HG03103 (cell line): ENCODE data around the gene IKZF2.
"Not testable (repeated sequence)": the region's sequence is repeated elsewhere in the genome, so short reads cannot be mapped to it uniquely, and the experiment has no call there.

Source experiments
- ATAC-seq: cut with Tn5 transposase; IDR thresholded peaks from one replicate; pipeline ENCODE4 v1.9.1; 2021; ENCODE audit warnings: low read depth; ENCODE audit not compliant: unreplicated experiment

IKZF2 gene

GRCh38 chr2:213064099-213064498 lies 87.3 kb downstream of the IKZF2 start:
- ATAC-seq, result no peak

DNA sequence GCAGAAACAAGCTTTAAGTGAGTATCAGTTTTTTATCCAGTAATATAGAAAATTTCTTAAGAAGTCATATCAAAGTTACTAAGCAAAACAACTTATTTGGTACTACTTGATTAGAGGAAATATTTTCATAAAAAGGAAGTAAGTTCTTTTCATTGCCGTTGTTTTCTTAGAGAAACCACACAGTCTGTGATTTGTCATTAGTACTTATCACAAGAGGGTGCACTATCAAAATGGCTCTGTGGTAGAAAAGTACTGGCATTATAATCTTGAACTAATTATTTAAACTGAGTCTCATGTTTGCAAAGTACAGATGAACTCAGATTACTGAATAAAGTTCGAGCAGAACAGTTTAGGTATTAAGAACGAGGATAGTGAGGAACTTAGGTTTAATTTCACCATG lies 93.4 kb downstream of the IKZF2 start:
- no peak for ATAC-seq

- no peak for ATAC-seq
Observed at GRCh38 chr2:213046431-213046830, 105.0 kb downstream of the IKZF2 start.

DNA sequence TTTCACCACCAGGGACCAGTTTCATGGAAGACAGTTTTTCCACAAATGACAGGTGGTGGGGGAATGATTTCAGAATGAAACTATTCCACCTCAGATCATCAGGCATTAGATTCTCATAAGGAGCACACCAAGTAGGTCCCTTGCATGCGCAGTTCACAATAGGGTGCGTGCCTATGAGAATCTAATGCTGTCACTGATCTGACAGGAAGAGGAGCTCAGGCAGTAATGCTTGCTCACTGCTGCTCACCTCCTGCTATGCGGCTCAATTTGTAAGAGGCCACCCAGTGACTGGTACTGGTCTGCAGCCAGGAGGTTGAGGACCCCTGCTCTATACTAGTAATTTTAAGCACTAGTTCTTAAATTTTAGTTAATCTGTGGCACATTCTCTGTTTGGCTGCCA lies 107.8 kb downstream of the IKZF2 start:
- no peak for ATAC-seq

DNA sequence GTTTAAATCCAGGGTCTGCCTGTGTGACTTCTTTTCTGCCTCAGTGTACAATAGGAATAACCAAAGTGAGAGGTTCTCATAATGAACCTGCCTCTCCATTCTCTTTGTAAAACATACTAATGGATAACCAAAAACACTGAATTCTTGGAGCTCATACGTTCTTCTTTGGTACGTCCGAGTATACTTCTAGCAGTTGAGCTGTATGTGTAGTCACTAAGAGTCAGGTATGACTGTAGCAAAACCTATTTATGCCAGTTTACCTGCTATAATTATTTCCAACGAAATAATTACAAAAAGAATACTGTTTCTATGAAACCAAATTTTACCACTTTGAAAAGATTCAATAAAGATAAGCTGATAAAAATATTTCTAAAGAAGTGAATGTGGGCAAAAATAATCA lies 109.2 kb downstream of the IKZF2 start:
- no peak for ATAC-seq

GRCh38 chr2:213036836-213037235 lies 114.6 kb downstream of the IKZF2 start:
- no peak for ATAC-seq

DNA sequence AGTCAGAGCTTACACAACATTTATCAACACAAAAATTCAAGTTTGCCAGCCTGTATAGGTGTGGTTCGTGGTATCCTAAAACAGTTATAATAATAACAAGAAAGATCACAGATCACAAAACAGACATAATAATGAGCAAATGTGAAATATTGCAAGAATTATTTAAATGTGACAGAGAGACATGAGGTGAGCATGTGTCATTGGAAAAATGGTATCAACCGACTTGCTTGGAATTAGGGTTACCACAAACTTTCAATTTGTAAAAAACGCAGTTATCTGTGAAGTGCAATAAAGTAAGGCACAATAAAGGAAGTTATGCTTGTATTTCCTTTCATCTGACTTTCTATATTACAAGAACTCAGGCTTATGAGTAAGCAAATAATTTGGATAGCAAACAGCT lies 116.8 kb downstream of the IKZF2 start:
- ATAC-seq, result no peak

DNA sequence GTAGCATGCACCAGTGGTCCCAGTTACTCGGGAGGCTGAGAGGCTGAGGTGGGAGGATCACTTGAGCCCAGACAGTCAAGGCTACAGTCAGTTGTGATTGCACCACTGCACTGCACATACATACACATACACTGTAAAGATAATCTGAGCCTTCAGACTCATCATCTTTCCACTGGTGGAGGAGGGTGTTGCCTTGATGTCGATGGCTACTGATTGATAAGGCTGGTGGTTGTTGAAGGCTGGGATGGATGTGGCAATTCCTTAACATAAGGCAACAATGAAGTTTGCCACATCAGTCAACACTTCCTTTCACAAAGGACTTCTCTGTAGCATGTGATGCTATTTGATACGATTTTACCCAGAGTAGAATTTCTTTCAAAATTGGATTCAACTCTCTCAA lies 118.8 kb downstream of the IKZF2 start:
- ATAC-seq, result no peak

DNA sequence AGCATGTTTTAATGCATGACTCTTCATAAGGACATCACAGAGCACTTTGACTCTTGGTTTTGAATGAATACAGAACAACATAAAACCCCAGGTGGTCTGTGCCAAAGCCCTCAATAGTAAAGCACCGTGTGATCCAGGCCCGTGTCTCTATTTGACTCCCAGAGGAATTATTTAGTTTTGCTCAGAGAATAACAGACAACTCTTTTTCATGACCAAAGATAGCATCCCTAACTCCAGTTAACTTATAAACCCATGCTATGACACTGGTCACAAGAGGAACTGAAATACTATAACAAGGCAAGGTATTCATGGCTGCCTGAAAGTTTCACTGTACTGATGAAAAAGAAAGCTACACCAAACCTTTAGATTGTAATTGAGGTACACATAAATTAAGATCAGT lies 128.4 kb downstream of the IKZF2 start:
- ATAC-seq, result peak; percentile 57

DNA sequence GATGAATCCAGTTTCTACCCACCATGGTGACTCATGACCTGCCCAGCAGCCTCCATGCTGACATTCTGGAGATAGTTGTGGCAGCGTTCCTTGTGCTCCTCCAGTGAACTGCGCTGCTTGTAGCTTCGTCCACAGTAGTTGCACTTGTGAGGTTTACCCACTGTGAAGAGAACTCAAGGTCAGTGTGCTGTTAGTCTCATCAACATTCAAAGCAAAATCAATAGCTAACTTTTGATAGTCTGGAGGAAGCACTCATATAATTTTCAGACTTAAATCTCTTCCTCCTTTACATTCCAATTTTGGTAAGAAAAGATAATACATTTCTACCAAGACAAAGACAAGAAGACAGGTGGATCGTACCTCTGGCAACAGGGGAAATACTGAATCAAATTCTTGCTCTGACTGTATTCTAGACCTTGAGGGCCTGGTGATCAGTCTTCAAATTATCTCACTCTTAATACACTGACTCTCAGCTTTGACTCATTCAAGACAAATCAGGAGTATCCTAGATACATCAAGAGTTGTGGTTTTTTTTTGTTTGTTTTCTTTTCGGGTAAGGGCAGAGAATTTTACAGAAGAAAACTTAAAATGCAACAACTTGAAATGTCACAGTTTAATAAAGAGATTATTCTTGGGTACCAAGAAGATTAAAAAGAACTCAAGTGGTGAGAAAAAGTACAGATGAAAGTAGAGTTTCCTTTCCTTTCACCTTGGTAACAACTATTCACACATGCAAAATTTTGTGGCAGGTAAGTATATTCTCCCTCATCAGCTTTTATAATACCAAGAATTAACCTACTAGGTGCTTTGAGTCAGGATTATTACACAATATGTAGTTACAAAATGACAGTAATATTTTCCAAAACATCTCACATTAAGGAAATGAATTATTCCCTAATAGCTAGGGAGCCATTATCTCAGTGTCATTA lies 129.2 kb downstream of the IKZF2 start:
- ATAC-seq, result peak; percentile 81

DNA sequence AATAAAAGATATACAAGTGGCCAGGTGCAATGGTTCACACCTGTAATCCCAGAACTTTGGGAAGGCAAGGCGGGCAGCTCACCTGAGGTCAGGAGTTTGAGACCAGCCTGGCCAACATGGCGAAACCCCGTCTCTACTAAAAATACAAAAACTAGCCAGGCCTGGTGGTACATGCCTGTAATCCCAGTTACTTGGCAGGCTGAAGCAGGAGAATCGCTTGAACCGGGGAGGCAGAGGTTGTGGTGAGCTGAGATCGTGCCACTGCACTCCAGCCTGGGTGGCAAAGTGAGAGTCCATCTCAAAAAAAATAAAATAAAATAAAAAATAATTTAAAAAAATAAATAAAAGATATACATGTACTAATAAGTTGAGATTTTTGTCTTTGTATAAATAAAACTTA lies 130.5 kb downstream of the IKZF2 start:
- not testable (repeated sequence) for ATAC-seq

- ATAC-seq, result no peak
Observed at GRCh38 chr2:213020268-213020667, 131.1 kb downstream of the IKZF2 start.

DNA sequence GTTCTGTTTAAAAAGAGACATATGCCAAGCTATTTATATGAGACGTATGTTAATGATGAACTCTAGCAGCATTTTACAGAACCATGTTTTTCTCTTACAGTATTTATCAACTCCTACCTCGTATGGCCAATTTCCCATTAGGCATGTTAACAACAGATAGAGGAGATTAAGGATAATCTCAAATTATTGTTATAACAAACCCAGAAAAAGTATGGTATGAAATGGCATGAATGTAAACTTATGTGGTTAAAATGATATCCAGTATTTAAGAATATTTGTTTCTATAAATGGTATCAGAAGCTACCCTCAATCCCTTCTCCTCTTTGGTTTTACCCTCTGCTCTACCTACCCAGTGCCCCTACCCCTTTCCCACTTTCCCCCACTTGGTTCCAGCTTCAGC lies 132.0 kb downstream of the IKZF2 start:
- no peak for ATAC-seq

- no peak for ATAC-seq
Observed at GRCh38 chr2:213018340-213018901, 133.0 kb downstream of the IKZF2 start.

GRCh38 chr2:213017404-213017803 lies 134.0 kb downstream of the IKZF2 start:
- ATAC-seq, result no peak

- ATAC-seq, result no peak
Observed at GRCh38 chr2:213016984-213017351, 134.4 kb downstream of the IKZF2 start.

GRCh38 chr2:213016166-213016983 lies 135.0 kb downstream of the IKZF2 start:
- ATAC-seq, result peak; percentile 33

GRCh38 chr2:213015387-213016165 lies 135.8 kb downstream of the IKZF2 start:
- ATAC-seq, result peak; percentile 80

DNA sequence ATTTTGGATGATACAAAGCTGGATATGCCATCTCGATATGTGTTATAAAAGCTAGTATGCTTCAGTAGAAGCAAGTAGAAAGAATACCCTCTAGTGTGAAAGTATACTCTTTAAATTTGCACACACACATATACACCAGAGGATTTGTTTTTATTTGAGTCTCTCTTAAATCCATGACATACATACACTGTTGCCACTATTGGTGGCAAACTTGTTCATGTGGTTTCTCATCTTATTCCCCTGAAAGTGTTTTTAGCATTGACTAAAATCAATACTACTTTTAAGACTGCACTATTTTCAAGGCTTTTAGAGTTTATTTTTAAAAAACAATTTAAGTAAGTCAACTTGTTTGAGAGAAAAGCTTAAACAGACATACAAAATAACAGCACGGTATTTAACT lies 137.4 kb downstream of the IKZF2 start:
- no peak for ATAC-seq

DNA sequence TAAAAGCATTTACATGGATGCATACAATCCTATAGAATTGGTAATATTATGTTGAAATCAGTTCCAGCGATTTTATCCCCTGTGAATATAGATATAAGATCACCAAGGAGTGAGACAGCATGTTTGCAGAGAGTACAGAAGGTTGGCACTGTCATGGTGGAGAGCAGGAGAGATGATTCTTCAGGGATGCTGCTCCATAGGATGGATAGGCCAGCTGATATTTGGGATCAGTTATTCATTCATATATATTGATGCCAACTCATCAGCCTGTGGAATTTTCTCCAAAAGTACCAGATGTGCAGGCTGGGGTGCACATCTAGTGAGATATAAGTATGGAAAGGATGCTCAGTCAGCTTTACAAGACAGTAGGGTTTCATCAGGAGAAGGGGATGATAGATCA lies 139.9 kb downstream of the IKZF2 start:
- ATAC-seq, result no peak
